ENCODE data around the gene HSPA1A.
"Not testable (repeated sequence)": the region's sequence is repeated elsewhere in the genome, so short reads cannot be mapped to it uniquely, and the experiment has no call there.

HSPA1A gene

DNA sequence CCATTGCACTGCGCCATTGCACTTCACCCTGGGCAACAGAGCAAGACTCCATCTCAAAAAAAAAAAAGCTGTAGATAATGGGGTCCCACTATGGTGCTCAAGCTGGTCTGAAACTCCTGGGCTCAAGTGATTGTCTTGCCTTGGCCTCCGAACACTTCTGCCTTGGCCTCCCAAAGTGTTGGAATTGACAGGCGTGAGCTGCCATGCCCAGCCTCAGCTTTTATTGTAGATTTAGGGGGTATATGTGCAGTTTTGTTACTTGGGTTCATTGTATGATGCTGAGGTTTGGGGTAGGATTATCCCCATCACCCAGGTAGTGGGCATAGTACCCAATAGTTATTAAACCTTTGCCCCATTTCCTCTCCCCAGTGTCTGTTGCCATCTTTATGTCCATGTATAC lies 23.6 kb downstream of the HSPA1A start:
- Histone ChIP-seq H3K14ac (ENCODE audit: low read length) (no peak overlapping the region), H2BK15ac (ENCODE audit: low read length) (no peak overlapping the region), H3K79me1 (ENCODE audit: low read depth, low read length) (peaks cover 8% of the 10 kb centered on the region), H3K4me1 (ENCODE audit: control insufficient read depth in 2 of 2, insufficient read depth in 1 of 2, low read depth in 1 of 2, low read length in 2 of 2) (peaks cover 4 to 16% of the 10 kb centered on the region in 2 donors), H2BK12ac (ENCODE audit: low read length) (no peak overlapping the region), H3K9me3 (replicated peaks in 1 of 2; ENCODE audit: control insufficient read depth in 2 of 2, insufficient read depth in 1 of 2, low read depth in 1 of 2, low read length in 2 of 2) (peaks cover 0 to 3% of the 10 kb centered on the region in 2 donors), H3K4me2 (ENCODE audit: insufficient read depth, low read length, poor library complexity, severe bottlenecking) (no peak overlapping the region), H2AK5ac (ENCODE audit: low read depth, low read length) (no peak overlapping the region), H3K4ac (ENCODE audit: low read length) (no peak overlapping the region), H3K27me3 (ENCODE audit: control insufficient read depth in 3 of 3, insufficient read depth in 3 of 3, low read depth in 1 of 3, low read length in 3 of 3) (no peaks in the 10 kb centered on the region), H4K8ac (ENCODE audit: low read depth, low read length) (no peak overlapping the region), H3K18ac (ENCODE audit: low read length) (no peak overlapping the region), H3K23ac (ENCODE audit: low read depth, low read length, poor library complexity) (no peak overlapping the region), H4K91ac (ENCODE audit: low read depth, low read length, poor library complexity) (no peak overlapping the region), H3K4me3 (ENCODE audit: low read length in 2 of 2) (no peak overlapping the region), H3K27ac (replicated peaks; ENCODE audit: low read length) (no peak overlapping the region), H2BK5ac (ENCODE audit: low read length) (no peak overlapping the region), H2AFZ (ENCODE audit: low read length) (no peak overlapping the region), H3K36me3 (replicated peaks in 1 of 2; ENCODE audit: control insufficient read depth in 2 of 2, insufficient read depth in 2 of 2, low read length in 2 of 2) (peaks cover 39 to 55% of the 10 kb centered on the region in 2 donors), H3K9ac (ENCODE audit: low read depth, low read length, poor library complexity) (no peak overlapping the region), H2BK120ac (ENCODE audit: low read depth, low read length) (no peak overlapping the region)
- WGBS, 2 donors (ENCODE audit: extremely low coverage in 2 of 2, insufficient read length in 2 of 2, insufficient replicate concordance in 1 of 2), result no CpG with 5 or more reads among the region's 3 CpGs
- DNase-seq (ENCODE audit: low spot score), result no peak

DNA sequence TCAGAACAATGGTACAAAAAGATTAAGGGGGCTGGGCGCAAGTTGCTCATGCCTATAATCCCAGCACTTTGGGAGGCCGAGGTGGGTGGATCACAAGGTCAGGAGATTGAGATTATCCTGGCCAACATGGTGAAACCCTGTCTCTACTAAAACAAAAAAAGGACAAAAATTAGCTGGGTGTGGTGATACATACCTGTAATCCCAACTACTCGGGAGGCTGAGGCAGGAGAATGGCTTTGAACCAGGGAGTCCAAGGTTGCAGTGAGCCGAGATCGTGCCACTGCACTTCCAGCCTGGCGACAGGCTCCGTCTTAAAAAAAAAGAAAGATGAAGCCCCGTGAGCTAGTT lies 24.4 kb downstream of the HSPA1A start:
- not testable (repeated sequence) for H3K23ac ChIP-seq (ENCODE audit: low read depth, low read length, poor library complexity); H3K9me3 ChIP-seq (replicated peaks in 1 of 2; ENCODE audit: control insufficient read depth in 2 of 2, insufficient read depth in 1 of 2, low read depth in 1 of 2, low read length in 2 of 2); H3K9ac ChIP-seq (ENCODE audit: low read depth, low read length, poor library complexity); H3K18ac ChIP-seq (ENCODE audit: low read length); H2BK15ac ChIP-seq (ENCODE audit: low read length); H3K79me1 ChIP-seq (ENCODE audit: low read depth, low read length); H4K91ac ChIP-seq (ENCODE audit: low read depth, low read length, poor library complexity); H3K27ac ChIP-seq (replicated peaks; ENCODE audit: low read length); H3K14ac ChIP-seq (ENCODE audit: low read length); H3K4ac ChIP-seq (ENCODE audit: low read length); H2AFZ ChIP-seq (ENCODE audit: low read length); H4K8ac ChIP-seq (ENCODE audit: low read depth, low read length); H2AK5ac ChIP-seq (ENCODE audit: low read depth, low read length); H3K4me2 ChIP-seq (ENCODE audit: insufficient read depth, low read length, poor library complexity, severe bottlenecking); H2BK5ac ChIP-seq (ENCODE audit: low read length); H3K27me3 ChIP-seq (ENCODE audit: control insufficient read depth in 3 of 3, insufficient read depth in 3 of 3, low read depth in 1 of 3, low read length in 3 of 3); H2BK120ac ChIP-seq (ENCODE audit: low read depth, low read length); H3K4me3 ChIP-seq (ENCODE audit: low read length in 2 of 2); DNase-seq (ENCODE audit: low spot score); H2BK12ac ChIP-seq (ENCODE audit: low read length)
- peaks cover 4 to 16% of the 10 kb centered on the region in 2 donors for H3K4me1 ChIP-seq (ENCODE audit: control insufficient read depth in 2 of 2, insufficient read depth in 1 of 2, low read depth in 1 of 2, low read length in 2 of 2)
- no CpG with 5 or more reads among the region's 8 CpGs for WGBS, 2 donors (ENCODE audit: extremely low coverage in 2 of 2, insufficient read length in 2 of 2, insufficient replicate concordance in 1 of 2)
- H3K36me3 ChIP-seq (replicated peaks in 1 of 2; ENCODE audit: control insufficient read depth in 2 of 2, insufficient read depth in 2 of 2, low read length in 2 of 2), result peaks cover 41 to 55% of the 10 kb centered on the region in 2 donors

DNA sequence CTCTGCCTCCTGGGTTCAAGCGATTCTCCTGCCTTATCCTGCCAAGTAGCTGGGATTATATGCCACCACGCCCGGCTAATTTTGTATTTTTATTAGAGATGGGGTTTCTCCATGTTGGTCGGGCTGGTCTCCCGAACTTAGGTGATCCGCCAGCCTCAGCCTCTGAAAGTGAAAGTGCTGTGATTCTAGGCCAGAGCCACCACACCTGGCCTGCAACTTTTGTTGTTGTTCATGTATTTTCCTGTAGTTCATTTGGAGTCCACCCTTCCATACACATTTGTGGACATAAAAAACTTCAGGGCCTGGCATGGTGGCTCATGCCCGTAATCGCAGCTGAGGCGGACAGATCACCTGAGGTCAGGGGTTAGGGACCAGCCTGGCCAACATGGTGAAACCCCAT lies 26.7 kb downstream of the HSPA1A start:
- H3K9ac ChIP-seq (ENCODE audit: low read depth, low read length, poor library complexity), result no peak overlapping the region
- H3K4me1 ChIP-seq (ENCODE audit: control insufficient read depth in 2 of 2, insufficient read depth in 1 of 2, low read depth in 1 of 2, low read length in 2 of 2), result peaks cover 0 to 4% of the 10 kb centered on the region in 2 donors
- no peak overlapping the region for H2BK12ac ChIP-seq (ENCODE audit: low read length)
- H3K4me3 ChIP-seq (ENCODE audit: low read length in 2 of 2), result no peak overlapping the region
- no peak overlapping the region for H2BK5ac ChIP-seq (ENCODE audit: low read length)
- H3K79me1 ChIP-seq (ENCODE audit: low read depth, low read length), result no peaks in the 10 kb centered on the region
- no peak overlapping the region for H3K23ac ChIP-seq (ENCODE audit: low read depth, low read length, poor library complexity)
- H3K18ac ChIP-seq (ENCODE audit: low read length), result no peak overlapping the region
- no peak overlapping the region for H4K91ac ChIP-seq (ENCODE audit: low read depth, low read length, poor library complexity)
- H3K27ac ChIP-seq (replicated peaks; ENCODE audit: low read length), result no peak overlapping the region
- no peaks in the 10 kb centered on the region for H3K27me3 ChIP-seq (ENCODE audit: control insufficient read depth in 3 of 3, insufficient read depth in 3 of 3, low read depth in 1 of 3, low read length in 3 of 3)
- H2BK15ac ChIP-seq (ENCODE audit: low read length), result no peak overlapping the region
- H3K4me2 ChIP-seq (ENCODE audit: insufficient read depth, low read length, poor library complexity, severe bottlenecking), result no peak overlapping the region
- no CpG with 5 or more reads among the region's 9 CpGs for WGBS, 2 donors (ENCODE audit: extremely low coverage in 2 of 2, insufficient read length in 2 of 2, insufficient replicate concordance in 1 of 2)
- no peak for DNase-seq (ENCODE audit: low spot score)
- no peak overlapping the region for H2AFZ ChIP-seq (ENCODE audit: low read length)
- H4K8ac ChIP-seq (ENCODE audit: low read depth, low read length), result no peak overlapping the region
- H3K36me3 ChIP-seq (replicated peaks in 1 of 2; ENCODE audit: control insufficient read depth in 2 of 2, insufficient read depth in 2 of 2, low read length in 2 of 2), result peaks cover 35 to 41% of the 10 kb centered on the region in 2 donors
- H2BK120ac ChIP-seq (ENCODE audit: low read depth, low read length), result no peak overlapping the region
- H3K9me3 ChIP-seq (replicated peaks in 1 of 2; ENCODE audit: control insufficient read depth in 2 of 2, insufficient read depth in 1 of 2, low read depth in 1 of 2, low read length in 2 of 2), result peaks cover 0 to 3% of the 10 kb centered on the region in 2 donors
- H2AK5ac ChIP-seq (ENCODE audit: low read depth, low read length), result no peak overlapping the region
- H3K4ac ChIP-seq (ENCODE audit: low read length), result no peak overlapping the region
- no peak overlapping the region for H3K14ac ChIP-seq (ENCODE audit: low read length)

DNA sequence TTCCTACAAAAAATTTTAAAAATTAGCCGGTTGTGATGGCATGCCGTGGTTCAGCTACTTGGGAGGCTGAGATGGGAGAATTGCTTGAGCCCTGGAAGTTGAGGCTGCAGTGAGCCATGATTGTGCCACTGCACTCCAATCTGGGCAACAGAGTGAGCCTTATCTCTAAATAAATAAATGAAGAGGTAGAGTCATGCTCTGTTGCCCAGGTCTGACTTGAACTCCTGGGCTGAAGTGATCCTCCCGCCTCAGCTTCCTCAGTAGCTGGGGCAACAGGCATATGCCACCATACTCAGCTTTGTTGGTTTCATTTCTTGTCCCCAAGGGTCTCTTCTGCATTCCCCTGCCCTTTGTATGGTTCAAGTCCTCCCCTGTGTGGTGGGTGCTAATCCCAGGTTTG lies 29.2 kb downstream of the HSPA1A start:
- DNase-seq (ENCODE audit: low spot score), result no peak
- H3K4me1 ChIP-seq (ENCODE audit: control insufficient read depth in 2 of 2, insufficient read depth in 1 of 2, low read depth in 1 of 2, low read length in 2 of 2), result no peaks in the 10 kb centered on the region
- H4K91ac ChIP-seq (ENCODE audit: low read depth, low read length, poor library complexity), result no peak overlapping the region
- no peaks in the 10 kb centered on the region for H3K27me3 ChIP-seq (ENCODE audit: control insufficient read depth in 3 of 3, insufficient read depth in 3 of 3, low read depth in 1 of 3, low read length in 3 of 3)
- no peak overlapping the region for H3K4ac ChIP-seq (ENCODE audit: low read length)
- no peak overlapping the region for H3K4me2 ChIP-seq (ENCODE audit: insufficient read depth, low read length, poor library complexity, severe bottlenecking)
- WGBS, 2 donors (ENCODE audit: extremely low coverage in 2 of 2, insufficient read length in 2 of 2, insufficient replicate concordance in 1 of 2), result no CpG with 5 or more reads among the region's 3 CpGs
- no peak overlapping the region for H3K18ac ChIP-seq (ENCODE audit: low read length)
- no peak overlapping the region for H2BK12ac ChIP-seq (ENCODE audit: low read length)
- H2BK5ac ChIP-seq (ENCODE audit: low read length), result no peak overlapping the region
- H2AK5ac ChIP-seq (ENCODE audit: low read depth, low read length), result no peak overlapping the region
- H3K79me1 ChIP-seq (ENCODE audit: low read depth, low read length), result no peaks in the 10 kb centered on the region
- H3K36me3 ChIP-seq (replicated peaks in 1 of 2; ENCODE audit: control insufficient read depth in 2 of 2, insufficient read depth in 2 of 2, low read length in 2 of 2), result peaks cover 16 to 18% of the 10 kb centered on the region in 2 donors
- H3K4me3 ChIP-seq (ENCODE audit: low read length in 2 of 2), result no peak overlapping the region
- no peak overlapping the region for H3K9ac ChIP-seq (ENCODE audit: low read depth, low read length, poor library complexity)
- no peak overlapping the region for H2BK120ac ChIP-seq (ENCODE audit: low read depth, low read length)
- no peak overlapping the region for H3K27ac ChIP-seq (replicated peaks; ENCODE audit: low read length)
- H2BK15ac ChIP-seq (ENCODE audit: low read length), result no peak overlapping the region
- no peak overlapping the region for H2AFZ ChIP-seq (ENCODE audit: low read length)
- no peaks in the 10 kb centered on the region for H3K9me3 ChIP-seq (replicated peaks in 1 of 2; ENCODE audit: control insufficient read depth in 2 of 2, insufficient read depth in 1 of 2, low read depth in 1 of 2, low read length in 2 of 2)
- H4K8ac ChIP-seq (ENCODE audit: low read depth, low read length), result no peak overlapping the region
- H3K23ac ChIP-seq (ENCODE audit: low read depth, low read length, poor library complexity), result no peak overlapping the region
- H3K14ac ChIP-seq (ENCODE audit: low read length), result no peak overlapping the region

Measured in neuronal stem cell (in vitro differentiated cells).